HG03103 (cell line): ENCODE results near the gene MACROD2.
"Not testable (repeated sequence)": the region's sequence is repeated elsewhere in the genome, so short reads cannot be mapped to it uniquely, and the experiment has no call there.

Source experiments
- ATAC-seq: cut with Tn5 transposase; IDR thresholded peaks from one replicate; pipeline ENCODE4 v1.9.1; 2021; ENCODE audit warnings: low read depth; ENCODE audit not compliant: unreplicated experiment

The MACROD2 gene

DNA sequence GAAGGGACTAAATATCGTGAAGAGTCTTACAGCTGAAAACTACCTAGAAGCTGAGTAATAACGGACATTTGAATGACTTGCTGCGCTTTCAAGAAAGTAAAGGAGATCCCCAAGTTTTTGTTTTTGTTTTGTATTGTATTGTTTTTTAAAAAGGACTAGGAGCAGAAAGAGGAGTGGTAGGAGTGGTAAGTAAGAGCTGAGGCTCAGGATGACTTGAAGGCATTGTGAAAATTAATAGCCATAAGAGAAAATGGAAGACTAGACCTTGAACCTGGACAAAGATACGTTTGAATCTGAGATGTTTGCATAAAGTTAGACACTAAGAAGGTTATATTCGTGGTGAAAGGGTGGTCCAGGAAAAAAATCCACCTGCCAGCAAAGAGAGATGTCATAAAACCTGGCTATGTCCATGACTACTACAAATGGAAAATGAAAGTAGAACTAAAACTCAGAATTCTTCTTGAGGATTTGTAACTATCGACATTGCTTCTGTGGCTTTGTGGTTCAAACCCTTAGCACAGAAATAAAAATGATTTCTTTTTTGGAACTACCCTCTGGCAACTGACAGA lies 1166.8 kb downstream of the MACROD2 start:
- no peak for ATAC-seq

- no peak for ATAC-seq
Measured at GRCh38 chr20:15163632-15164031, 1168.3 kb downstream of the MACROD2 start.

DNA sequence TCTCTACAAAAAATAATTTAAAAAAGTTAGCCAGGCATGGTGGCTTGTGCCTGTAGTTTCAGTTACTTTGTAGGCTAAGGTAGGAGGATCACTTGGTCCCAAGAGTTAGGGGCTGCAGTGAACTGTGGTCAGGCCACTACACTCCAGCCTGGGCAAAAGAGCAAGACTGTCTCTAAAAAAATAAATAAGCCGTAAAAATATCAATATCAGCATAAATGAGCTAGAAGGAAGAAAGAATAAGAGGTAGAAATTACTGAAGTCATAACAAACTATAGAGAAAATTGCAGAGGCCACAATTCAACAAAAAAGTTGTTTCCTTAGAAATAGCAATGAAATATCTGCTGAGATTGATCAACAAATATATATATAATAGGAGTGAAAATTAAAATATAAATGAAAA lies 1169.4 kb downstream of the MACROD2 start:
- no peak for ATAC-seq

DNA sequence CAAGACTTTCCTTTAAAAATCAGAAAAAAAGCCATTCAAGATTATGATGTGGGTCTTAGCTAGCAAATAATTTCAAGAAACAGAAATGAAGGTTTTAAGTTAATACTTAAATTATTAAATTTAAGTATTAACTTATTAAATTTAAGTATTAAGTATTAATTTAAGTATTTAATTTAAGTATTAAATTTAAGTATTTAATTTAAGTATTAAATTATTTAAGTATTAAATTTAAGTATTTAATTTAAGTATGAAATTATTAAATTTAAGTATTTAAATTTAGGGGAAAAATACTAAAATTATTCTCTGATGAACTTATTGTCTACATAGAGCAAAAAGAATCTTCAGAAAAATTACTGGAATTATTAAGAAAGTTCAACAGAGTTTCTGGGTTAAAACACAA lies 1171.4 kb downstream of the MACROD2 start:
- no peak for ATAC-seq

- ATAC-seq = no peak
Measured at GRCh38 chr20:15171016-15171415, 1175.7 kb downstream of the MACROD2 start.

GRCh38 chr20:15176929-15177328 lies 1181.6 kb downstream of the MACROD2 start:
- ATAC-seq = no peak

DNA sequence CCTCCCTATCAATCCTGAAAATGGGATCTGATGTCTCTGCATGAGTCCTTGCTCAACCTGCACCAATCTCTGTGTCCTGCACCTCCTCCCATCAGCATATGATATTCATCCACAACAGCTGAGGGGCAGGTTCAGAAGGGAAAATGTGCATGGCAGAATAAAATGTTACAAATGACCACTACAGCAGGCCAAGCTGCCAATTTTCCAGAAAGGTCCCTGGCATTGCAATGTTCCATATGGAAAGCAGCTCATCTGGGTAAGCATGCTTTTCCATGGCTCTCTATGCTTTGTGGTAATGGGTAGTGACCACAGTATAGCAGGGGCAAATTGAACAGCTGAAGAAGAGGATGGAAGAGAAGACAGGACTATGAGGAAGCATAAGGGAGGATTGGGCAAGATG lies 1183.3 kb downstream of the MACROD2 start:
- ATAC-seq = no peak

DNA sequence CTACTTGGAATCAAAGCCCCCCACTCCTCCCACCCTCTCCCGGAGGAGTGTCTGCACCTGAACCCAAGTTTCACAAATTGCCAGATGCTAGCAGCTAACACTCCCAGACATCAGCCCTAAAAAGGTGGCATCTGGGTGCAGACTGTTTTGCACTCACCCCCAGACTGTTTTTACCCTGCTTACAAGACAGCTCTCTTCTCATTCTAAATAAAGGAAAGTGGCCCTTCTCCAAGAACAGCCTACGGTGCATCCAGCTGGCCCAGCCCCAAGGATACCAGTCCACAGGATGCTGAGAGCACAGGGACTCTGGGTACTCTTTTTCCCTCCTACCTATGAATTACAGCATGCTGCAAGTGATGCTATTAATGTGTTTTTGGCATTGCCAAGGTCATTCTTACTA lies 1184.1 kb downstream of the MACROD2 start:
- no peak for ATAC-seq

DNA sequence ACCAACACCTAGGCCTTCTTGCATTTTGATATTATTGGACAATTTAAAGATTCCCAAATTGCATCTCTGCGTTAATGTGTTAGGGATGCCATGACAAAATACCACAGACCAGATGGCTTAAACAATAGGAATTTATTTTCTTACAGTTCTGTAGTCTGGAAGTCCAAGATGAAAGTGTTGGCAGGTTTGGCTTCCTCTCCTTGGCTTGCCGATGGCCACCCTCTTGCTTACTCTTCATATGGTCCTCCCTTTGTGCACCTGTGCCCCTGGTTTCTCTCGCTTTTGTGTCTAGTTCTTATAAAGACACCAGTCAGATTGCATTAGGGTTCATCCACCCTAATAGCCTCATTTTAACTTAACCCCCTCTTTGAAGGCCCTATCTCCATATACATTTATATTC lies 1184.5 kb downstream of the MACROD2 start:
- ATAC-seq = no peak

DNA sequence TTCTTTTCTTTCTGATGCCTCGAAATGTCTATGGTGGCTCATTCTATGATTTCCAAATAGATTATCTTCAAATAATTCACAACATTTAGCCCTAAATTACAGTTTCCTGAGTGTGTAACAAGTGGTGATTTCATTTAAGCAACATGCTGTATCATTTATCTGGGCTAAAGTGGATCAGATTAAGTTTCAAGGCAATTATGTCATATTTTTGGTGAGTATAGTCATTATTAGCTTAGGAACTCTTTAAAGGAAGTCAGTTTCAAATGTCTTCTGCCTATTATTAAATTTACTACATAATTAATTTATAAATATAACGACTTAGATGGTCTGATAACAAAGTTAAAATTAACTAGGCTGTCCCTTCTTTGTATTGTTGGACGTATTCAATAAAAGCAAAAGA lies 1190.0 kb downstream of the MACROD2 start:
- ATAC-seq = no peak

- ATAC-seq = no peak
Measured at GRCh38 chr20:15185913-15186312, 1190.6 kb downstream of the MACROD2 start.

- ATAC-seq = no peak
Measured at GRCh38 chr20:15187612-15188011, 1192.3 kb downstream of the MACROD2 start.

DNA sequence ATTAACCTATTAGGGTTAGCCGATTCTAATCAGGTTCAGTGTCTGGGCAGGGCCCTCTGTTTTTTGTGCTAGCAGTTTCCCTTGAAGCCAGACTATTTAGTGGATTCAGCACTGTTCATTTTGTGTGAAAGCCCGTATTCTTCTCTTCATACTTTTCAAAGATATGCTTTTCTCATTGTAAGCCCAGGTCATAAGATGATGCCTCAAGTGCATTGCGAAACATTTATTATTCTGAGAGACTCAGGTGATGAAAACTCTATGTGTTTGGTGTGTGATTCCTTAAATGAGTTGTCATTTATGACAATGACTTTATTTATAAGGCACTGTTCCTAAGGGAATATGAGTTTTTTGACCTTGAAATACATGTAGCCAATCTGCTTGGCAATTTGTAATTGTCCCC lies 1193.1 kb downstream of the MACROD2 start:
- no peak for ATAC-seq

DNA sequence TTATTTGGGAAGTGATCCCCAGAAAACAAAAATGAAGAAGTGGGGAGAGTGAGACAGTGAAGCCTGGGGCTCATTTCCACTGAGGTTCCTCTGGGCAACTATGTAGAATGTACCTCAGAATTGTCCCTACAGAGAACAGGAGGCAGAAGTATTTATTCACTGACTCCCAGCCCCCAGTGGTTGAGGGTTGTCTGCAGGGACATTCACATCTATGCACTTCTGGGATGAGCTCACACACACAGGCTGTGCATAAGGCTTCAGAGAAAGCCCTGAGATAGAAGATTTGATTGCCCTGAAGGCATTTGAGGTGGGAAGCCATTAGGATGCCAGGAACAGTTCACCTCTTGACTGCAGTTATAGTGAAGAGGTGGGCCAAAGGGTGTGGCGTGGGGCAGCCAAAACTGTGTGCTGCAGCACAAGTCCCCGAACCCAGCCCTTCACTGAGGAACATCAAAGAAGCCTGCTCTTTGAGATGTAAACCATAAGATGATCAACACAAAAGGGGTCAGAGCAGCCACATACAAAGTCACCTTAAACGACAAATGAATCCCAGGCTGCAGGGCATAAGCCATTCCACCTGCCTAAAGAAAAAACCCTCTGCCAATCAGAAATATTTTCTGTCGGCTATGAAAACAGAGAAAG lies 1195.9 kb downstream of the MACROD2 start:
- ATAC-seq = no peak

DNA sequence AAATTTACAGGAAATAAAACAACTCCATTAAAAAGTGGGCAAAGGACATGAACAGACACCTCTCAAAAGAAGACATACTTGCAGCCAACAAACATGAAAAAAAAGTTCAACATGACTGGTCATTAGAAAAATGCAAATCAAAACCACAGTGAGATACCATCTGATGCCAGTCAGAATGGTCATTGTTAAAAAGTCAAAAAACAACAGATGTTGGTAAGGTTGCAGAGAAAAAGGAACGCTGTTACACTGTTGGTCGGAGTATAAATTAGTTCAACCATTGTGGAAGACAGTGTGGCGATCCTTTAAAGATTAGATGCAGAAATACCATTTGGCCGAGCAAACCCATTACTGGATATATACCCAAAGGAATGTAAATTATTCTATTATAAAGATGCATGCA lies 1200.1 kb downstream of the MACROD2 start:
- ATAC-seq = no peak

- ATAC-seq = peak; percentile 62
Measured at GRCh38 chr20:15196547-15197255, 1201.4 kb downstream of the MACROD2 start.

DNA sequence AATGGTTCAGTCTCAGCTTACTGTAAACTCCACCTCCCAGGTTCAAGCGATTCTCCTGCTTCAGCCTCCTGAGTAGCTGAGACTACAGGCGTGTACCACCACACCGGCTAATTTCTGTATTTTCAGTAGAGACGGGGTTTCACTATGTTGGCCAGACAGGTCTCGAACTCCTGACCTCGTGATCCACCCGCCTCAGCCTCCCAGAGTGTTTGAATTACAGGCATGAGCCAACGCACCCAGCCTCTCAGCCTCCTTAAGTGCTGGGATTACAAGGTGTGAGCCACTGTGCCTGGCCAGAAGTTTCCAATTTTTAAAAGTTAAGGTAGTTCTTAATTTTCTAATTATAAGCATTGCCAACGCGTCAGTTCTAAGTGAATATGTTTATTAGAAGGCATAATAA lies 1202.7 kb downstream of the MACROD2 start:
- not testable (repeated sequence) for ATAC-seq

DNA sequence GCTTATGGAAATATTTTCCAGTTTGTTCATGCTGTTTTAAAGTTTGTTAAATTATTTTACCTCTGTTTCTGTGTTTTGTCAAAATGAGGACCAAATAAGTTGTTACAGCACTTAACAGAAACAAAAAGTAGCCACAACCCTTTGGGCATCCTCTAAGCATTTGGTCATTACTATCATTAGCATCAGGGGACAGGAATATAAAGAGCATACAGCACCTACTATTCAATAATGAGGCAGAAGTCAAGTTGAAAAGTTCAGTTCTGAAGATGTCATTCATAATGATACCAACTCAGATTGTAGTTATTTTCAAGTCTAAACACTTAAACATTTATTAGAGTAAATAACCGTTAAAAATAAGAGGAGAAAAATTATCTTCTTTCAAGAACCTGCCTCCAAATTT lies 1204.4 kb downstream of the MACROD2 start:
- ATAC-seq = peak; percentile 38

DNA sequence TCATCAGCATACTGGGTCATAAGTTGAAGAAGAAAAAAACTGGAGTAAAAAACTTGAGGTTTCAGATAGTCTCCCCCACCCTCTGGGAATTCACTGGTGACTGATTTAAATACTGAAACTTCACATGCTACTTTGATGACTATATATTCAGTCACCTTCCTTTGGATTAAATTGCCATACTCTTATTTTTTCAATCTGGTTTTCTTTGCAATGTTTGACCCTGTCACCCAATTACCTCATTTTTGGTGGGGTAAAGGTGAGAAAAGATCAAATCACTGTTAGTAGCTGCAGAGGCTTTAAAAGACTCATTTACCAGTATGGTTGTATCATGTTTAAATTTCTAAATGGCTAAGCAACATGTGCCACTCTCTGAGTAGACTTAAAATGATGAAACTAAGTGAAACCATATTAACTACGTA lies 1204.8 kb downstream of the MACROD2 start:
- ATAC-seq = peak; percentile 69

DNA sequence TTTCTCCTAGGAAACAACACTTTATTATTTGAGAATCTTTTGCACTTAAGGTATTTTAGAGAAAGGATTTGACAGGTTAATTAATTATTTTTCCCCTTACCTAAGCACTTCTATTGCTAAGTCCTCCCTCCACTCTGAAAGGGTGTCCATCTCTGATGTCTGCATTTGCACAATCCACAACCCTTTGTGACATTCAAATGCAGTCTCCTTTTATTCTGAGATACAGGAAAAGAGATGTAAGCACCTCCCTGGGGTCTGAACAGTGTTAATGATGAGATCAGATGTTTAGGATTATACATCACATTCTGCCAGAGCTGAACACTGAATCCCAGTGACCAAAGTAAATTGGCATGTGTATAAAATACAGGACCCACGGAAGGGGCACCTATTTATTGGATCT lies 1206.3 kb downstream of the MACROD2 start:
- no peak for ATAC-seq

- ATAC-seq = no peak
Measured at GRCh38 chr20:15204234-15204633, 1208.9 kb downstream of the MACROD2 start.

GRCh38 chr20:15205028-15205427 lies 1209.7 kb downstream of the MACROD2 start:
- no peak for ATAC-seq
